Dermis blood vessel endothelial cell (primary cell): ENCODE data around the gene SGK1. TPM values are rescaled to one million over a fixed set of nuclear protein-coding genes. Genes with fewer than 3 reads are reported as not detected.
"Not testable (repeated sequence)": the region's sequence is repeated elsewhere in the genome, so short reads cannot be mapped to it uniquely, and the experiment has no call there.

ENCODE experiments used
- DNase-seq: peaks from one replicate; pipeline ENCODE4 v3.0.0; 2010
- total RNA-seq: library from RNA; depleted of rRNA; stranded (reverse); fragments of >200 nt; gene quantifications from 2 replicates; pipeline ENCODE4 v1.2.3, GENCODE V29; 2014

The SGK1 gene
- total RNA-seq, 1 donor from 2014 or later = 111 TPM

- no peak for DNase-seq
These were observed 132.6 kb downstream of the SGK1 start for GRCh38 chr6:134185277-134185676.

- DNase-seq = no peak
These were observed 134.1 kb downstream of the SGK1 start for GRCh38 chr6:134183844-134184243.

DNA sequence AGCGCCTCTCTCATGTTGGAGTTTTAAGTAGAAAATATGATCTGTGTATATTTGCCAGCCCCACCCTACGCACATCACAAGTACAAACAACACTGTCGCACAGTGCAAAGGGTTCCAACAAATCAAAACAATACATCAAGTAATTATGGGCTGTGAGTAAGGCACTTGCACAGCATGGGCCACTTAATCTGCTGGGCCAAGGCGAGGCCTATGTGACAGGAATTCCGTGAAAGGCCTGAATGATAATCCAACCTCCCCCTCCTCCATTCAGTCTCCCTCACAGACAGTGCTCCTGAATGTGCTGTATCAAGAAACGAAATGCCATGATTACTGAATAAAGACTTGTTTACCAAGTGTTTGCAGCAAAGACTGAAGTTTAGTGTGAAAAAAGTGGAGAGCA is 135.4 kb downstream of the SGK1 start:
- no peak for DNase-seq

GRCh38 chr6:134181726-134182125 is 136.2 kb downstream of the SGK1 start:
- not testable (repeated sequence) for DNase-seq

GRCh38 chr6:134181251-134181650 is 136.7 kb downstream of the SGK1 start:
- DNase-seq = not testable (repeated sequence)

DNA sequence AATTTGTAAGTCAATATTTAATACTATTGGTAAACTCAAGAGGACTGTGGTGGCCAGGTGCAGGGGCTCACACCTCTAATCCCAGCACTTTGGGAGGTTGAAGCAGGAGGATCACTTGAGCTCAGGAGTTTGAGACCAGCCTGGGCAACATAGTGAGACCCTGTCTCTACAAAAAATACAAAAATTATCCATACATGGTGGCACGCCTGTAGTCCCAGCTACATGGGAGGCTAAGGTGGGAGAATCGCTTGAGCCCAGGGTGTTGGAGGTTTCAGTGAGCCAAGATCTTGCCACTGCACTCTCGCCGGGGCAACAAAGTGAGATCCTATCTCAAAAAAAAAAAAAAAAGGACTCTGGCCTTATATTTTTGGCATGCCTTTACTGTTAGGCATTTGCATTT is 137.4 kb downstream of the SGK1 start:
- not testable (repeated sequence) for DNase-seq

GRCh38 chr6:134178161-134179044 is 139.5 kb downstream of the SGK1 start:
- DNase-seq = peak; percentile 96

DNA sequence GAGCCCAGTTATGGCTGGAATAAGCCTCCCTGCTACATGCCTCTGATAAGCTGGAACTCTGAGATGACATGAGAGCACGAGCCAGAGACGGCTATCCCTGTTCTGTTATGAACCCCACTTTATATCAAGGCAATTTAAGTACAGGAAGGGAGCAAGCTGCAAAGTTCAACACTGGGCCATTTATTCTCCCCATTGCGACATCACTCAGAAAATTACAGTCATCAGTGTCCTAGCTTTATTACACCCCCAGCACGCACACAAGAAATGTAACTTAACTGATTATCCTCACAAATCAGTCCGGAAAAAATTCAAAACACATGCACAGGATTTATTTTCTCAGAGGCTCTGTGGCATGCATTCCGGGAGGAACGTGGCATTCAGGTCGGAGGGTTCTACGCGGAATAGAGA is 140.2 kb downstream of the SGK1 start:
- no peak for DNase-seq

- DNase-seq = peak; percentile 9
These were observed 140.7 kb downstream of the SGK1 start for GRCh38 chr6:134177236-134177635.

DNA sequence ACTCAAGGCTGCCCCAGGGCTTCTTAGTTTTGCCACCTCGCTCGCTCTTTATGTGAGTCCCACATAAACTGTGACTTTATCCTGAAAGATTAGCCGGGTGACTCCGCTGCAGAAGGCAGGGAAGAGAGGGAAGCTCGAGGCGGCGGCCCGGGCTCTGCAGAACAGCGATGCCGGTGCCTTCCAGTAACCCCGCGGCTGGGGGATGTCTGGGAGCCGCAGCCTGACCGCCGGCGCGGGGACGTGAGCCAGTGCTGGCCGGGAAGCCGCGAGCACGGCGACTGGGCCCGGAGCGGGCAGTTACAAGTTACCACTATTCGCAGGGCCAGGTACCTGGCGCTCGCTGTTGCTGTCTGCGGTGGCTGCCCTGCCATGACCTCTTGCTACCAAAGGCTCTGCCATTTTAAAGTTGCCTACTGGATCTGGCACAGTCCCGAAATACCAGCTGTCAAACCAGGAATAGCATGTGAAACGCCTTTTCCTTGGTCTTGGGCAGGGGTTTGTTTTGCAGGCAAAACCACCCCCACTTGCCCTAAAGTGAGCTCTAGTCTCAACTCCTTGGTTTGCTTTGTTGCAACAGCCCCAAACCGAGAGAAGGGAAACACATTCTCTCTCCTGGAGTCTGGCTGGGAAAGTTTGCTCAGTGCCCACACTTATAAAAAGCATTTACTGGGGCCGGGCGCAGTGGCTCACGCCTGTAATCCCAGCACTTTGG is 141.5 kb downstream of the SGK1 start:
- DNase-seq = peak; percentile 63

DNA sequence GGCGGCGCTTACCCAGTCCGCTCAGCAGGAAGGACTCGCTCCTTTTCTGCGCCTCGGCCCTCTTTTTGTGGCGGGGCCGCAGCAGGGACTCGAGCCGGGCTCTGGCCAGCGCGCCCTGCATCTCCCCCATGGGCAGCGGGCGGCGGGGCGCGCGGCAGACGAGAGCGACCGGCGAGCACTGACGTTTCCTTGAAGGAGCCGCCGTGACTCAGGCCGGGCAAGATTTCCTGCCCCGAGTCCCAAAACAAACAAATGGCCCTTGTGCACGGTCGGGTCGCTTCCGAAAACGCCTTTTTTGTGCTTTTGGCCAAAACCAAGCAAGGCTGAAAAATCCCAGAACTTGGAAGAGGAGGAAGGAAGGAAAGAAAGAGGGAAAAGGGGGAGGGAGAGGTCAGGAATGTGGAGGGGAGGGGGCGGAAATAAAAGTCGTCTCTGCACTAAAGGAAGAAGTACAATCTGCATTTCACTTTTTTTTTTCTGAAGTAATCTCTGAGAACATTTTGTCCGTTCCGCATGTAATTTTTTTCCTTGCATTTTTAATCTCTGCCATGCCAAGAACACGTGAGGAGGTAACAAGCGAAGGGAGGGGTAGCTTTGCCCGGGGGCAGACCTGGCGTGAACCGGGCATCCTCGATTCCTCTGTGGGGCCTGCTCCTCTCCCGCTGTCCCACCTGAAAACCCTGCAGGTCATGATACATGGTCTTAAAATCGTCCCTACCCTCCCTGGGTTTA is 142.2 kb downstream of the SGK1 start:
- peak; percentile 91 for DNase-seq

DNA sequence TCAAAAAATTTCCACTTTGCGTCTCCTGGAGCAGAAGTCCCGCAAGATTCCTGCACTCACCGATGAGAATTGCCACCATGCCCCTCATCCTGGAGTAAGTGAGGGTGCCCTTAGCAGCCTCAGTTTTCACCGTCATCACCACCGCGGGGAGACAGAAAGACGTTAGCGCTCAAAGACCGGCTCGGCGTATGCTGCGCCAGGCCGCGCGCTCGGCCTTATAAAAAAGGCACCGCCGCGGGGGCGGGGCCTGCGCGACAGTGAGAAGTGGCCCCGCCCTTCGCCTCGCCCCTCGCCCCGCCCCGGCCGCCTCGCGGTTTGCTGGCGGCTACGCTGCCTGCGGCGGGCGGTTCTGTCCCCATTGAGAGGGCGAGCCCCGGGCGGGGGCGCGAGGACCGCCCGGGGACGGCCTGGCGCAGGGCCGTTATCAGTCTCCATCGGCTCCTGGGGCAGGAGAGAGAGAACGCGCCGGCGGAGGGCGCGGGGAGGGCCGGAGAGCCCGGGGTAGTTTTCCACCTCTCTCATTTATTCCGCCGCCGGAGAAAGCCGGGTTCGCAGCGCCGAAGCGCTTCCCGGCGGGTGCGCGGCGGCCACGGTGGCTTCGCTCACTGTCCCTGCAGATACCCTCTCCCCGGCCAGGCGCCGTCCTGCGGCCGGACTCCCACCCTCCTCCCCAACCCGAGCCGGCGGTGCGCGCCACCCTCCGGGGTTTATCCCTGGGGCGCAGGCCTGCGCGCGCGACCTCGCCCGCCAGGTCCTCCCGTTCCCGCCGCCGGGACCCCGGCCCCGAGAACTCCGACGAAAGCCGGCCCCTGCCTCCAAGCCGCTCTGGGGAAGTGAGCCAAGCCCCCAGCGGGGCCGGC is 143.0 kb downstream of the SGK1 start:
- peak; percentile 93 for DNase-seq

DNA sequence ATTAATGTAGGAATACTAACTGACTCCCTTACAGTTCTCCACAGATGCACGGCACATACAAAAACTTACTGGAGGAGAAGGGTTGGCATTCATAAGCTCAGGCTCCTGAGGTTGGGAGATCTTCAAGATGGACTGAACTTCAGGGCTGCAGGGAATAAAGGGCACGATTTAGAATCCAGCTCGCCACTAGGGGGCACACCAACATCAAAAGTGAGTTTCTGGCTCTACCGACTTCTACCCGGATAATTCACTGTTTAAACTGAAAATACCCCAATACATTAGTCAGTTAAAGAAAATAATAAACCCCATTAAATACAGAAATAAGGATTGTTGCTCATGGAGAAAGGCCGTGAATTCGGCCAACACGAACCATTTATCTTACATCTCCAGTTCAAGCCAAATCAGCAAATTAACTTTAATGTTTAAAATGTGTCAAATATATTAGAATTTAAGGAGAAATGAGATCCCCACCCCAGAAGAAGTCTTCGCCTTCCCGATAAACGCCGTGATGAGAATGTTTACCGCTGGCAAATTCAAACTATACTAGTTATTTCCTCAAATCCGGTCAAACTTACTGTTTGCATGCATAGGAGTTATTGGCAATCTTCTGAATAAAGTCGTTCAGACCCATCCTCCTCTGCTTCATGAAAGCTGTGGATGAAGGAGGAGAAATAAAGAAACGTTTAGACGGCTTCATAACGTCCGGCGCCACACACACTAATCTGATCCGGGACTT is 143.8 kb downstream of the SGK1 start:
- peak; percentile 94 for DNase-seq

DNA sequence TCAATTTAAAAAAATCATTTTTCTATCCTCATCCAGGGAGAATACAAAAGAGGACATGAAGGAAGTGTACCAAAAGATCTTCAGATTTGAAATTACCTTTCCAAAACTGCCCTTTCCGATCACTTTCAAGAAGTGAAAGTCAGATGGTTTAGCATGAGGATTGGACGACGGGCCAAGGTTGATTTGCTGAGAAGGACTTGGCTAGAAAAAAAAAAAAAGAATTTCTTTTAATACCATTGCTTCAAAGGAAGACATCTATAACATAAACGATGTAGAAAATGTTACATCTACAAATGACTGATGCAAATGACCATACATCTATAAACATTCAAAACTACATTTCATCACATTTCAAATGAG is 144.6 kb downstream of the SGK1 start:
- DNase-seq = peak; percentile 35

DNA sequence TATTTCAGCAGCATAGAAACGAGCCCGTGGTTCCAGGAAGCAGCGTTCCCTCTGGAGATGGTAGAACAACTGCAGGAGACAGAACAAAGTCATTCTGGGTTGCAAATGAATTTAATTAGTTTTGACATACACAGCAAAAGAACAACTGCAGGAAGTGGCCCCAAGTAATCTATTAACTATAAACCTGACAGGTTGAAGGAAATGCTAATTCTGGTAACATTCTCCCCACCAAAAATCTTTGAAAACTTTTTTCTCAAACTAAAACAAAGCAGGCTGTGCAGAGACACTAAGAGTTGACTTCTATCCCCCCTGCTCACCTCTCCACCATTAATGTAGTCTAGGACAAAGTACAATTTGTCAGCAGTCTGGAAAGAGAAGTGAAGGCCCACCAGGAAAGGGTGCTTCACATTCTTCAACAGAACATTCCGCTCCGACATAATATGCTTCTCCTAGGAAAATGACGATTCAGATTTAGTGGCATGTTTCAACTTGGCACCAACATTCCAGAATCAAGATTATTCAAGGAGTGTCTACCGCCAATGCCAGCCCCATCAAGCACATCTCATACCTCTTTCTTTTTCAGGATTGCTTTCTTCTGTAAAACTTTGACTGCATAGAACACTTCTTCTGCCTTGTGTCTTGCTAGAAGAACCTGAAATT is 145.1 kb downstream of the SGK1 start:
- DNase-seq = peak; percentile 32

DNA sequence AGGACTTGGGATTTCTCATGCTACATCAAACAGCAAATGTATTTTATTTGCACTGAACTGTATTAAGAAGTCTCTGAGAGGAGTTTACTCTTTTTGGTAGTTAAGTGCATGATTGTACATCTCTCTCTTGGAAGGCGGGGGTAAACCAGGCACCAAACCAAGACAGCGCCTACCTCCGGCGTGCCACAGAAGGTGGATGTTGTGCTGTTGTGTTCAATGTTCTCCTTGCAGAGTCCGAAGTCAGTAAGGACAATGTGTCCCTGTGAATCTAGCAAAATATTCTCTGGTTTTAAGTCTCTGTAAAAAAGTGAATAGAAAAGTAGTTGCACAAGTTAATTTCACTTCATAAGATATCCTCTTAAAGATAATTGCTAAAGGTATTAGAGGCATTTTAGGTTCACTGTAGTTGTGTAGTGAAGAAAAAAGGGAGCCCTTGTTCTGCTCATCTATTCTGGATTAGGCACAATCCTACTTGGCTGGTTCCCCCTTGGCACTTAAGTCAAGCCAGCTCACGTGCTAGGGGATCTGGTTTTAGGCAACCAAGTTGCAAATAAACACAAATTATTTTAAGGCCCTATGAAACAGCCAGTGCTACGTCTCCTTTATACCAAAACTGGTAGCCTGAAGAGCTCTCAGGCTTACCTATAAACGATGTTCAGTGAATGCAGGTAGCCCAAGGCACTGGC is 145.7 kb downstream of the SGK1 start:
- peak; percentile 32 for DNase-seq

- DNase-seq = peak; percentile 31
These were observed 146.4 kb downstream of the SGK1 start for GRCh38 chr6:134171517-134171916.

DNA sequence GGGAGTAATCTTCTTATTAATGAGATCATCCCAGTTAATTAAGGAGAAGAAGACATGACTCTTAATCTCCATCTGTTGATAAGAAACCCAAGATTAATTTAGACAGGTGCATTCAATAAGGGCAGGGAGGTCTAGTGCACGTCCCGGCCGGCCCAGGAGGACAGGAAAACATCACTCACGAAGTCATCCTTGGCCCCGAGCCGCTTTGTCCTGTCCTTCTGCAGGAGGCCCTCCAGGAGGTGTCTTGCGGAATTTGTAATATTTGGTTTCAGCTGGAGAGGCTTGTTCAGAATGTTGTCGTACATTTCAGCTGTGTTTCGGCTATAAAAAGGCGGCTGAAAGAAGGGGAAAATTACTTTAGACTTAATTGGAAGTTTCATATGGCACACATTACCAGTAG is 147.1 kb downstream of the SGK1 start:
- peak; percentile 46 for DNase-seq

DNA sequence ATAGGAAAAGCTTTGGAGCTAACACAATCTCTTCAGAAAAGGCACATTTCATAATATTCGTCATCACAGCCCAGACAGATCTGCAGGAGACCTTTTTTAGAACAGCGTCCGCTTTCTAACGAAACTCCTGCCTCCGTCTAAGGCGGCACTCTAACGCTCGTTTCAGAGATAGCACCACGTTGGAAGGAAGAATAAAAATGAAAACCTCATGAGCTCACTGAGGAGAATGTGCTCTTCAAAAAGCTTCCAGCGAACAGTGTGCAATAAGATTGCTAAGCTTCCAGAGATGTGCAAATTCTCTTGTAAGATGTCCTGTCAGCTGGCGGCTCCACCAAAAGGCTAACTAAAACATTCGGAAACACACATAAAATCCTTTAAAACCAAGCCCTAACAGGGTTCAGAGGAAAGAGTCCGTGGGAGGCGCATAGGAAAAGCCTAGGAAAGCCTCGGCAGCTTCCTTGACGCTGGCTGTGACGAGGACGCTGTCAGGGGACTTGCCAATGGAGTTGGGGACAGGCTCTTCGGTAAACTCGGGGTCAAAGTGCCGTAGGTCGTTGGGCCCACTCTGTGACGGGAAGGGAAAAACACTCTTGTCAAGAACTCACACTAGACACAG is 147.9 kb downstream of the SGK1 start:
- peak; percentile 52 for DNase-seq
